Gastroesophageal sphincter (tissue), 4 donors: ENCODE measurements around the gene TMPRSS9. TPM values are rescaled to one million over a fixed set of nuclear protein-coding genes. Genes with fewer than 3 reads are reported as not detected.
A peak's percentile ranks its signal among the peaks of the same experiment; 100 is the strongest.

Source experiments
- ATAC-seq: fragments of 150-250 bp; one replicate; pipeline ENCODE4 v1.9.1; 2016; ENCODE audit warnings: mild to moderate bottlenecking, moderate library complexity
- H3K27ac ChIP-seq, 4 donors: fragments of 200-600 bp; sonication (generic) in 3 of 4; 1 replicate in 3 of 4; 2 replicates in 1 of 4; pipeline ENCODE4 v1.5.1; 2016 to 2019
- H3K27me3 ChIP-seq: fragments of 200-600 bp; sonication (generic); one replicate; pipeline ENCODE4 v1.5.1; 2019
- H3K36me3 ChIP-seq, 2 donors: fragments of 200-600 bp; sonication (generic); one replicate each; pipeline ENCODE4 v1.5.1; 2019; ENCODE audit warnings: control low read depth in 1 of 2
- H3K4me1 ChIP-seq, 3 donors: fragments of 200-600 bp; sonication (generic); 1 replicate in 2 of 3; 2 replicates in 1 of 3; pipeline ENCODE4 v1.5.1; 2016 to 2019; ENCODE audit warnings: control low read depth in 2 of 3
- H3K4me3 ChIP-seq, 2 donors: fragments of 200-600 bp; sonication (generic); one replicate each; pipeline ENCODE4 v1.5.1; 2019; ENCODE audit warnings: mild to moderate bottlenecking in 1 of 2, moderate library complexity in 1 of 2
- H3K9me3 ChIP-seq, 3 donors: fragments of 200-600 bp; sonication (generic); one replicate each; pipeline ENCODE4 v1.5.1; 2017 to 2019; ENCODE audit warnings: control low read depth in 2 of 3
- EP300 ChIP-seq: sonication (generic); formaldehyde crosslinking; IDR thresholded peaks from one replicate; pipeline ENCODE4 v1.6.1; 2017; ENCODE audit warnings: antibody characterized with exemption, mild to moderate bottlenecking
- POLR2A ChIP-seq, 2 donors: fragments of 450-650 bp; IDR thresholded peaks; one replicate each; pipeline ENCODE4 v1.6.1; 2017; ENCODE audit warnings: antibody characterized with exemption in 2 of 2, mild to moderate bottlenecking in 2 of 2, moderate library complexity in 1 of 2
- POLR2AphosphoS5 ChIP-seq: sonication (generic); formaldehyde crosslinking; IDR thresholded peaks from one replicate; pipeline ENCODE4 v1.6.1; 2017; ENCODE audit warnings: antibody characterized with exemption
- WGBS, 2 donors: methylation state at CpG; one replicate each; pipeline ENCODE4 v1.1.5; 2018; ENCODE audit warnings: low coverage in 1 of 2; 5-methylcytosine and 5-hydroxymethylcytosine counted together
- total RNA-seq, 4 donors: library from RNA; depleted of rRNA; stranded (reverse); fragments of >200 nt; gene quantifications; one replicate each; pipeline ENCODE4 v1.1.0, GENCODE V29; 2016
- TF ChIP-seq, protein P1 (sequence below), 4 experiments: fragments of 200-600 bp in 2 of 4; fragments of 450-650 bp in 2 of 4; sonication (generic) in 1 of 4; IDR thresholded peaks; one replicate each; pipeline ENCODE4 v1.5.1; 2017 to 2019; ENCODE audit warnings: antibody characterized with exemption in 4 of 4, mild to moderate bottlenecking in 2 of 4, moderate library complexity in 2 of 4

TMPRSS9 gene
- total RNA-seq, 4 donors from 2014 or later = 0.54 TPM; not detected in 3

DNA sequence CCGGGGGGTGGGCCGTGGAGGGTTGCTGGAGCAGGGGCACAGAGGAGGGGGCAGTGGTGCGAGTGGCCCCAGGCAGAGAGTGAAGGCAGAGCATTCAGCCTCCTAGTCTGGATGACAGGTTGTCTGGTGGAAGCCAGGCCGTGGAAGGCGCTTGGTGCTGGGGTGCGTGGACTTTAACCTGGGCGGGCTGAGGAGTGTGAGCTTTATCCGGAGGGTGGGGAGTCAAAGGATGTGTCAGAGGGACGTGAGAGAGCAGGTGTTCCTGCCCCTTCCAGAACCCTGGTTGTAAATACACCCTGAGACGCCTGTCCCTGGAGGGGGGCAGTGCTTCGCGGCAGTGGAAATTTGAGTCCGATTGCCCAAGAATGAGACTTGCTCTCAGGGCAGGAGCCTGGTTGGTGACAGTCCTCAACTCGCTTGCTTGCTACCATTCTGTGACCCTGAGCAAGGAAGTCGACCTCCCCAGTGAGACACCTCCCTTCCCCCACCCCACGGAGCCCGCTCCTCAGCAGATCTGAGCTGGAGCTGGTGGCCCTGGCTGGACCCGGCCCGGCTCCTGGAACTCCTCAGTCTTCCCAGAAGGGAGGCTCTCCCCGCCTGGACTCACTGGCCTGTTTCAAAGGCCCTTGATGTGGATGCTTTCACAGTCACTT, 29.3 kb upstream of the TMPRSS9 start:
- Histone ChIP-seq H3K9me3 (no peaks in the 10 kb centered on the region), H3K27me3 (no peaks in the 10 kb centered on the region), H3K4me1 (peaks cover 0 to 82% (median 46%) of the 10 kb centered on the region in 3 donors), H3K4me3 (no peak overlapping the region), H3K36me3 (peaks cover 0 to 9% of the 10 kb centered on the region in 2 donors), H3K27ac (peak overlapping the region in 1 of 4 donors; percentile 13)
- TF ChIP-seq EP300 = no peak
- TF ChIP-seq POLR2AphosphoS5 = no peak
- no peak for TF ChIP-seq POLR2A (IDR thresholded peaks at IDR 0.05)
- TF ChIP-seq, protein P1, sequence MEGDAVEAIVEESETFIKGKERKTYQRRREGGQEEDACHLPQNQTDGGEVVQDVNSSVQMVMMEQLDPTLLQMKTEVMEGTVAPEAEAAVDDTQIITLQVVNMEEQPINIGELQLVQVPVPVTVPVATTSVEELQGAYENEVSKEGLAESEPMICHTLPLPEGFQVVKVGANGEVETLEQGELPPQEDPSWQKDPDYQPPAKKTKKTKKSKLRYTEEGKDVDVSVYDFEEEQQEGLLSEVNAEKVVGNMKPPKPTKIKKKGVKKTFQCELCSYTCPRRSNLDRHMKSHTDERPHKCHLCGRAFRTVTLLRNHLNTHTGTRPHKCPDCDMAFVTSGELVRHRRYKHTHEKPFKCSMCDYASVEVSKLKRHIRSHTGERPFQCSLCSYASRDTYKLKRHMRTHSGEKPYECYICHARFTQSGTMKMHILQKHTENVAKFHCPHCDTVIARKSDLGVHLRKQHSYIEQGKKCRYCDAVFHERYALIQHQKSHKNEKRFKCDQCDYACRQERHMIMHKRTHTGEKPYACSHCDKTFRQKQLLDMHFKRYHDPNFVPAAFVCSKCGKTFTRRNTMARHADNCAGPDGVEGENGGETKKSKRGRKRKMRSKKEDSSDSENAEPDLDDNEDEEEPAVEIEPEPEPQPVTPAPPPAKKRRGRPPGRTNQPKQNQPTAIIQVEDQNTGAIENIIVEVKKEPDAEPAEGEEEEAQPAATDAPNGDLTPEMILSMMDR (IDR thresholded peaks at IDR 0.05) = no peak
- no peak for ATAC-seq
- WGBS, 2 donors = 80% methylated on average over 7 of the region's 20 CpGs; no CpG with 5 or more reads in 1 of the 2 donors

DNA sequence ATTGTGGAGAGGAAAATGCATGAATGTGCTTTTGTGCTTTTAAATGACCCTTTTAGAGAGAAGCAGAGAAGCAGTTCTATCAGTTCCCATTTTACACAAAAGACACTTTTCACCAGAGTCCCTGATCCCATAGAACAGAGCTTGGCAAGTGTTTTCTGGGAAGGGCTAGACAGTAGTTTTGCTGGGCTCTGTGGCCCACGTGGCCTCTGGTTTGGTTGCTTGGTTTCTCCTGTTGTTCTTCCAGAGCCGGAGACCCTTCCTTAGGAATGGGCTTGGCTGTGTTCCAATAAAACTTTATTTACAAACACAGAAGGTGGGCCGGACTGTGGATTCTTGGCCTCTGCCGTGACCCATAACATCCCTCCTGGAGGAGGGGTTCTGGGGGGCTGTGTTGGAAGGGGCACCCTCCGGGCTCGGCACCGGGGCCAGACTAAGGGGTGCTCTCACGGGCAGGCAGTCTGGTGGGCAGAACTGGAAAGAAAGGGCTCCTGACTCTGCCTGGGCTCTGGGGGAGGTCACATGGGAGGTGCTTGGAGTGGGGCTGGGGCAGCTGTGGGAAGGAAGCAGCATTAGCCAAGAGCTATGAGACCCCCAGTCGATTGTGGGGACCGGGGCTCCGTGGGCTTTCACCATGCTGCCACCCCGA, 28.3 kb upstream of the TMPRSS9 start:
- WGBS, 2 donors = 71 to 75% methylated on average over 4 to 6 of the region's 12 CpGs
- Histone ChIP-seq H3K36me3 (peaks cover 0 to 5% of the 10 kb centered on the region in 2 donors), H3K4me1 (peaks cover 0 to 72% (median 44%) of the 10 kb centered on the region in 3 donors)

DNA sequence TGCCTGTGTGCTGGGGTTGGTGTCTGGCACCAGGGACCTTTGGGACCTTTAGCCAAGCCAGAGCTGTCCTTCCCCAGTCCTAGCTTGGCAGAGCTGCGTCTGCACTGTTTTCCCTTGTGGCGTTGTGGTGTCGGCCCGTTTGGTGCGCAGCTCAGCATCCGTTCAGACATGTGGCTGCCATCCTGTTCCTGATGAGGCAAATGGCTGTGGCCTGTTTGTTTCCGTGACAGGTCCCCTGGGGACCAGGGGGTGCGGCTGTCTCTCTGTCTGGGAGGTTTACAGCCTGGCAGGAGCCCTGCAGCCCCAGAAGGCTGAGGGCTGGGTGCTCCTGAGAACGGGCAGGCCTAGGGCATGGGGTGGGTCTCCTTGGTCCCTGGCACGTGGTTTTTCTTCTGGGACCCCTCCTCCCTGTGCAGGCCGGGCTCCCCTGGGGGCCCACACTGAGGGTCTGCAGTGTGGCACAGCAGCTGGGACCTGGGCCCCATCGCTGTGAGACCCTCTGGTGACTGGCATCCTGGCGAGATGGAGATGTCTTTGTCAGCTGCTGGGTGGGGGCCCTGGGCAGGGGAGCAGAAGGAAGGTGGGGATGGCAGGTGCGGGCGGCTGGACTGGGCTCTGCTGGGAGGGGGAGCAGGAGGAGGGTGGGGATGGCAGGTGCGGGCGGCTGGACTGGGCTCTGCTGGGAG, 27.6 kb upstream of the TMPRSS9 start:
- WGBS, 2 donors = no CpG with 5 or more reads among the region's 17 CpGs
- Histone ChIP-seq H3K4me1 (peaks cover 0 to 64% (median 36%) of the 10 kb centered on the region in 3 donors), H3K36me3 (peaks cover 0 to 10% of the 10 kb centered on the region in 2 donors), H3K27me3 (no peaks in the 10 kb centered on the region), H3K4me3 (no peak overlapping the region), H3K27ac (peak overlapping the region in 2 of 4 donors; percentile 20 to 55), H3K9me3 (no peaks in the 10 kb centered on the region)
- no peak for ATAC-seq
- TF ChIP-seq POLR2AphosphoS5 (no peak), POLR2A (IDR thresholded peaks at IDR 0.05) (no peak), EP300 (no peak)
- TF ChIP-seq, protein P1 (IDR thresholded peaks at IDR 0.05) = no peak

More for the DNA sequence above, 28.3 kb upstream of the TMPRSS9 start:
- Histone ChIP-seq H3K27me3 (no peaks in the 10 kb centered on the region), H3K9me3 (no peaks in the 10 kb centered on the region), H3K27ac (peak overlapping the region in 2 of 4 donors; percentile 20 to 55), H3K4me3 (no peak overlapping the region)
- no peak for TF ChIP-seq POLR2AphosphoS5
- no peak for TF ChIP-seq EP300
- TF ChIP-seq POLR2A (IDR thresholded peaks at IDR 0.05) = no peak
- ATAC-seq = no peak

DNA sequence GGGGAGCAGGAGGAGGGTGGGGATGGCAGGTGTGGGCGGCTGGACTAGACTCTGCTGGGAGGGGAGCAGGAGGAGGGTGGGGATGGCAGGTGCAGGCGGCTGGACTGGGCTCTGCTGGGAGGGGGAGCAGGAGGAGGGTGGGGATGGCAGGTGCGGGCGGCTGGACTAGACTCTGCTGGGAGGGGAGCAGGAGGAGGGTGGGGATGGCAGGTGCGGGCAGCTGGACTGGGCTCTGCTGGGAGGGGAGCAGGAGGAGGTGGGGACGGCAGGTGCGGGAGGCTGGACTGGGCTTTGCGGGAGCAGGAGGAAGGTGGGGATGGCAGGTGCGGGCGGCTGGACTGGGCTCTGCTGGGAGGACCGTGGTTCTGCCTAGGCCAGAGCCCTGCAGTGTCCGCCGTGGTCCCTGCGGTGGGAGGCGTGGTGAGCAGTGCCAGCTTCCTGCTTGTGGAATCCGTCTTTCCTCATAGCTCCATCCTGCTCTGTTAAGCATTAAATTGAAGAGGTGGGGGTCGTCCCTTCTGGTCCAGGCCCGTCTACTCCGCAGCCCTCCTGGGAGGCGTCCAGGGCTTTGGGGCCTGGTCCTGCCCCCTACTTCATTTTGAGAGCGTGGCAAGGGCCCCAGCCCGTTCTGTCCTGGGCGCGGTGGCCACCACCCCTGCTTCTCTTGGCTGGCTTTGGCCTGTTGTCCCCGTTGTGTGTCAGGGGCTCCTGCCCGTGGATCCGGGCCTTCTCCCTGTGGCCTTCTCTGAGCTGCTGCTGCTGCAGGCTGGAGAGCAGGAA, 26.8 kb upstream of the TMPRSS9 start:
- TF ChIP-seq EP300 = no peak
- TF ChIP-seq POLR2A (IDR thresholded peaks at IDR 0.05) = no peak
- no peak for TF ChIP-seq POLR2AphosphoS5
- TF ChIP-seq, protein P1 (IDR thresholded peaks at IDR 0.05) = no peak
- H3K9me3 ChIP-seq = no peaks in the 10 kb centered on the region
- no peak for ATAC-seq
- peaks cover 0 to 16% of the 10 kb centered on the region in 2 donors for H3K36me3 ChIP-seq
- H3K27ac ChIP-seq = no peak overlapping the region
- WGBS, 2 donors = 84 to 85% methylated on average over 4 to 10 of the region's 27 CpGs
- no peak overlapping the region for H3K4me3 ChIP-seq
- peaks cover 0 to 59% (median 32%) of the 10 kb centered on the region in 3 donors for H3K4me1 ChIP-seq
- H3K27me3 ChIP-seq = no peaks in the 10 kb centered on the region

DNA sequence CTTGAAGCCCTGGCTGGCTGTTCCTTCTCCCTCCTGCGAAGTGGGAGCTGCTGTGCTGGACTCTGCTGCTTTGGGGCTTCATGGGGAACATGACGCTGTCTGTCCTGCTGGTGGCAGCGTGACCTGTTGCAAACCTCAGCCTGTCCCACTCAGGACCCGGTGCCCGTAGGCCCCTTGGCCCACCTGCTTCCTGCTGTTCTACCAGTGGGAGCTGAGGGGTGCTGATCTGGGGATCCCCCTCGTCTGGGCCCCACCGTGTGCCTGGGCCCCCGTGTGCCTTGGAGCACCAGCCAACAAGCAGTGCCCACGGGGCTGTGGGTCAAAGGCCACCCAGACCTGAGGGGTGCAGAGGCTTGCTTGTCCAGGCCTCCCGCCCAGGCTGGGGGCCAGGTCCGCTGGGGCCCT, 26.3 kb upstream of the TMPRSS9 start:
- ATAC-seq = no peak
- H3K27ac ChIP-seq = no peak overlapping the region
- H3K4me3 ChIP-seq = no peak overlapping the region
- TF ChIP-seq, protein P1 (IDR thresholded peaks at IDR 0.05) = no peak
- TF ChIP-seq EP300 (no peak), POLR2A (IDR thresholded peaks at IDR 0.05) (no peak), POLR2AphosphoS5 (no peak)
- H3K27me3 ChIP-seq = no peaks in the 10 kb centered on the region
- H3K9me3 ChIP-seq = no peaks in the 10 kb centered on the region
- H3K36me3 ChIP-seq = peaks cover 0 to 22% of the 10 kb centered on the region in 2 donors
- H3K4me1 ChIP-seq = peaks cover 0 to 59% (median 32%) of the 10 kb centered on the region in 3 donors
- WGBS, 2 donors = no CpG with 5 or more reads among the region's 11 CpGs
